OCI-LY7 (cell line): Measurements from ENCODE around the gene ERP27. TPM values are rescaled to one million over a fixed set of nuclear protein-coding genes. Genes with fewer than 3 reads are reported as not detected.

ENCODE experiments used
- BruUV-seq: library from RNA; stranded (reverse); fragments of 400-500 nt; replicated peaks from 2 replicates; lab custom pipeline; 2021; lab: Mats Ljungman, UMichigan
- CTCF ChIA-PET: fragments of 300-600 bp; sonication (Branson Sonifier 250); formaldehyde crosslinking; loops from one replicate; lab custom pipeline; 2022; ENCODE audit warnings: antibody characterized with exemption; ENCODE audit not compliant: unreplicated experiment; lab: Charles Lee
- POLR2A ChIA-PET: fragments of 300-600 bp; sonication (Branson Sonifier 250); formaldehyde crosslinking; loops from one replicate; lab custom pipeline; 2022; ENCODE audit warnings: antibody characterized with exemption; lab: Charles Lee
- DNase-seq: peaks from one replicate; pipeline ENCODE4 v3.0.0-alpha.2; 2015; ENCODE audit warnings: low spot score
- H2AFZ ChIP-seq: fragments of 200-600 bp; sonication (generic), shearing (Covaris generic); 2 replicates; pipeline ENCODE4 v1.6.1; 2014; ENCODE audit warnings: mild to moderate bottlenecking, antibody characterized with exemption, low read length, moderate library complexity
- H3K27ac ChIP-seq: fragments of 200-600 bp; sonication (generic); 2 replicates; pipeline ENCODE4 v1.5.1; 2014; ENCODE audit warnings: mixed run types, low read depth, mild to moderate bottlenecking, moderate library complexity, low read length, inconsistent platforms; ENCODE audit not compliant: poor library complexity, severe bottlenecking
- H3K36me3 ChIP-seq: fragments of 200-600 bp; sonication (generic); 2 replicates; pipeline ENCODE4 v1.6.1; 2014; ENCODE audit warnings: mild to moderate bottlenecking, antibody characterized with exemption, low read length, moderate library complexity, mixed read lengths; ENCODE audit not compliant: insufficient read depth
- H3K4me1 ChIP-seq: fragments of 200-600 bp; sonication (generic); 2 replicates; pipeline ENCODE4 v1.5.1; 2014; ENCODE audit warnings: mild to moderate bottlenecking, low read length; ENCODE audit not compliant: insufficient read depth, poor library complexity, severe bottlenecking
- H3K4me2 ChIP-seq: fragments of 200-600 bp; sonication (generic); 2 replicates; pipeline ENCODE4 v1.6.1; 2014; ENCODE audit warnings: mild to moderate bottlenecking, low read length
- H3K4me3 ChIP-seq: fragments of 200-600 bp; sonication (generic); 2 replicates; pipeline ENCODE4 v1.5.1; 2014; ENCODE audit warnings: mild to moderate bottlenecking, low read depth, low read length; ENCODE audit not compliant: poor library complexity, severe bottlenecking
- H3K79me2 ChIP-seq: fragments of 200-600 bp; sonication (generic); 2 replicates; pipeline ENCODE4 v1.6.1; 2016; ENCODE audit warnings: low read depth, mild to moderate bottlenecking, low read length, moderate library complexity, mixed read lengths; ENCODE audit not compliant: insufficient read depth
- H3K9me2 ChIP-seq: fragments of 200-600 bp; sonication (generic); 2 replicates; pipeline ENCODE4 v1.6.1; 2016; ENCODE audit warnings: mild to moderate bottlenecking, low read length, mixed read lengths; ENCODE audit not compliant: insufficient read depth
- H3K9me3 ChIP-seq: fragments of 200-600 bp; sonication (generic); 2 replicates; pipeline ENCODE4 v1.6.1; 2014; ENCODE audit warnings: mild to moderate bottlenecking, mixed run types, low read length, mixed read lengths
- H4K20me1 ChIP-seq: fragments of 200-600 bp; sonication (generic); 2 replicates; pipeline ENCODE4 v1.6.1; 2014; ENCODE audit warnings: mild to moderate bottlenecking, antibody characterized with exemption, low read length, moderate library complexity, mixed read lengths; ENCODE audit not compliant: insufficient read depth
- CTCF ChIP-seq: fragments of 200-600 bp; sonication (generic); conservative IDR thresholded peaks from 2 replicates; pipeline ENCODE4 v1.5.1; 2014; ENCODE audit warnings: mild to moderate bottlenecking, antibody characterized with exemption, low read length, moderate library complexity, mixed read lengths
- EZH2phosphoT487 ChIP-seq: fragments of 200-600 bp; sonication (generic); IDR thresholded peaks from 2 replicates; pipeline ENCODE4 v1.6.1; 2018; ENCODE audit warnings: low read depth, borderline replicate concordance, mild to moderate bottlenecking, mixed run types, antibody characterized with exemption, low read length, moderate library complexity, mixed read lengths
- intact Hi-C: fragments of 100-400 bp; cut with micrococcal nuclease; formaldehyde crosslinking; loops from one replicate; pipeline ENCODE4 v1.10.0; 2022; ENCODE audit not compliant: unreplicated experiment
- total RNA-seq, 2 experiments: library from RNA; depleted of rRNA in 1 of 2; stranded (reverse); fragments of >200 nt in 1 of 2; shearing (Covaris generic) in 1 of 2; gene quantifications; 2 replicates each; pipeline ENCODE4 v1.2.3, GENCODE V29; 2014 to 2022

Gene ERP27
- total RNA-seq, 2 experiments from 2014 or later = 1.7 to 1.9 TPM

- Histone ChIP-seq H3K9me3 (peaks cover 14% of the 10 kb centered on the region; the same call in 1 of the 2 replicates), H4K20me1 (no peaks in the 10 kb centered on the region), H3K4me2 (no peak overlapping the region), H3K27ac (no peak overlapping the region), H2AFZ (no peak overlapping the region), H3K4me1 (peaks cover 10% of the 10 kb centered on the region), H3K4me3 (no peak overlapping the region), H3K36me3 (no peaks in the 10 kb centered on the region), H3K9me2 (no peaks in the 10 kb centered on the region), H3K79me2 (no peaks in the 10 kb centered on the region)
- CTCF ChIA-PET = no interaction called here
- intact Hi-C loops = no loop called here
- no peak for TF ChIP-seq CTCF
- TF ChIP-seq EZH2phosphoT487 = no peak
- no peak for DNase-seq
- BruUV-seq = no TSS peak
- POLR2A ChIA-PET = interaction anchor here (0.5 to 2.2 kb wide), 4 partner anchors 11 to 432 kb away, joined by 3 to 8 read pairs (median 4); no protein-coding TSS in a partner anchor
Observed at GRCh38 chr12:14868916-14869506, 69.3 kb downstream of the ERP27 start.

Other genes starting within 250 kb of the ERP27 start
- gene GUCY2C, start 241.9 kb downstream of the ERP27 start, total RNA-seq (2014; rRNA removed; shearing (Covaris generic)) = 0.16 and 0.31 TPM in 2 replicates
- 0.31 and 0.32 TPM in 2 replicates for gene GUCY2C, start 241.9 kb downstream of the ERP27 start, total RNA-seq (2022)
- 16.5 and 22.8 TPM in 2 replicates for gene WBP11, start 135.1 kb downstream of the ERP27 start, total RNA-seq (2014; rRNA removed; shearing (Covaris generic))
- gene WBP11, start 135.1 kb downstream of the ERP27 start, total RNA-seq (2022) = 107 TPM in 2 replicates
- 2.8 and 3.2 TPM in 2 replicates for gene C12orf60, start 134.9 kb downstream of the ERP27 start, total RNA-seq (2014; rRNA removed; shearing (Covaris generic))
- gene C12orf60, start 134.9 kb downstream of the ERP27 start, total RNA-seq (2022) = 3.4 and 3.9 TPM in 2 replicates
- gene SMCO3, start 124.4 kb downstream of the ERP27 start, total RNA-seq (2014; rRNA removed; shearing (Covaris generic)) = not detected in 2 replicates
- gene SMCO3, start 124.4 kb downstream of the ERP27 start, total RNA-seq (2022) = not detected in 2 replicates
- not detected in 2 replicates for gene ART4, start 95.0 kb downstream of the ERP27 start, total RNA-seq (2014; rRNA removed; shearing (Covaris generic))
- gene ART4, start 95.0 kb downstream of the ERP27 start, total RNA-seq (2022) = not detected in 2 replicates
- gene MGP, start 52.7 kb downstream of the ERP27 start, total RNA-seq (2014; rRNA removed; shearing (Covaris generic)) = 0.10 TPM in 1 of 2 replicates, not detected in the other
- gene MGP, start 52.7 kb downstream of the ERP27 start, total RNA-seq (2022) = not detected in 2 replicates
- gene ARHGDIB, start 23.1 kb upstream of the ERP27 start, total RNA-seq (2014; rRNA removed; shearing (Covaris generic)) = 569 and 729 TPM in 2 replicates
- gene ARHGDIB, start 23.1 kb upstream of the ERP27 start, total RNA-seq (2022) = 737 and 762 TPM in 2 replicates
- gene PDE6H, start 34.5 kb upstream of the ERP27 start, total RNA-seq (2014; rRNA removed; shearing (Covaris generic)) = not detected in 2 replicates
- not detected in 2 replicates for gene PDE6H, start 34.5 kb upstream of the ERP27 start, total RNA-seq (2022)